BLaER1 treated with 17β-estradiol and CSF1 and Interleukin-3, amounts not matched to agents 10 nM and 100 nM (cell line): Measurements from ENCODE around the gene KIAA1755.

Experiments used
- H3K27ac ChIP-seq, 11 experiments: shearing (Covaris generic); formaldehyde crosslinking; 2 replicates each; pipeline ENCODE4 v1.8.1; 2022
- H3K27me3 ChIP-seq, 11 experiments: shearing (Covaris generic); formaldehyde crosslinking; 2 replicates each; pipeline ENCODE4 v1.8.1; 2022
- H3K36me3 ChIP-seq, 11 experiments: shearing (Covaris generic); formaldehyde crosslinking; 2 replicates each; pipeline ENCODE4 v1.8.1; 2022
- H3K4me1 ChIP-seq, 10 experiments: shearing (Covaris generic); formaldehyde crosslinking; 2 replicates each; pipeline ENCODE4 v1.8.1; 2022
- H3K4me2 ChIP-seq, 11 experiments: shearing (Covaris generic); formaldehyde crosslinking; 2 replicates each; pipeline ENCODE4 v1.8.1; 2022
- H3K4me3 ChIP-seq, 10 experiments: shearing (Covaris generic); formaldehyde crosslinking; 2 replicates each; pipeline ENCODE4 v1.8.1; 2022
- H3K9ac ChIP-seq, 11 experiments: shearing (Covaris generic); formaldehyde crosslinking; 2 replicates each; pipeline ENCODE4 v1.8.1; 2022
- H3K9me3 ChIP-seq, 11 experiments: shearing (Covaris generic); formaldehyde crosslinking; replicated peaks in 1 of 11; 2 replicates each; pipeline ENCODE4 v1.8.1; 2022
- H4K20me1 ChIP-seq, 11 experiments: shearing (Covaris generic); formaldehyde crosslinking; 2 replicates each; pipeline ENCODE4 v1.8.1; 2022
- Cebpa-rat ChIP-seq, 11 experiments: shearing (Covaris generic); IDR thresholded peaks; 2 replicates each; pipeline ENCODE4 v1.8.1; 2022

The KIAA1755 gene

GRCh38 chr20:38230253-38230551, 30.3 kb downstream of the KIAA1755 start:
- Histone ChIP-seq H4K20me1 (no peaks in the 10 kb centered on the region), H3K9me3 (0 out of 22 replicates have a peak, but pooled peaks cover 0 to 8% (median 0%) of the 10 kb centered on the region in 11 experiments), H3K9ac (no peak overlapping the region), H3K4me3 (no peak overlapping the region), H3K36me3 (no peaks in the 10 kb centered on the region), H3K27ac (no peak overlapping the region), H3K4me1 (peaks cover 0 to 20% (median 12%) of the 10 kb centered on the region in 10 experiments; a peak in 18 of 20 replicates), H3K27me3 (no peaks in the 10 kb centered on the region), H3K4me2 (no peak overlapping the region)
- no peak for TF ChIP-seq Cebpa-rat (IDR thresholded peaks at IDR 0.05)

GRCh38 chr20:38229376-38230252, 30.9 kb downstream of the KIAA1755 start:
- Histone ChIP-seq H3K9ac (no peak overlapping the region), H3K4me2 (no peak overlapping the region), H3K9me3 (0 out of 22 replicates have a peak, but pooled peaks cover 0 to 8% (median 0%) of the 10 kb centered on the region in 11 experiments), H4K20me1 (no peaks in the 10 kb centered on the region), H3K4me1 (peaks cover 4 to 26% (median 16%) of the 10 kb centered on the region in 10 experiments), H3K27me3 (no peaks in the 10 kb centered on the region), H3K27ac (no peak overlapping the region), H3K36me3 (no peaks in the 10 kb centered on the region), H3K4me3 (no peak overlapping the region)
- no peak for TF ChIP-seq Cebpa-rat (IDR thresholded peaks at IDR 0.05)

GRCh38 chr20:38228436-38228835, 32.1 kb downstream of the KIAA1755 start:
- TF ChIP-seq Cebpa-rat (IDR thresholded peaks at IDR 0.05): no peak
- no peak overlapping the region for H3K4me2 ChIP-seq
- H3K27me3 ChIP-seq: no peaks in the 10 kb centered on the region
- H3K36me3 ChIP-seq: no peaks in the 10 kb centered on the region
- H3K4me1 ChIP-seq: peaks cover 12 to 37% (median 27%) of the 10 kb centered on the region in 10 experiments
- H3K9me3 ChIP-seq: 0 out of 22 replicates have a peak, but pooled peaks cover 0 to 8% (median 0%) of the 10 kb centered on the region in 11 experiments
- H3K4me3 ChIP-seq: no peak overlapping the region
- H3K9ac ChIP-seq: no peak overlapping the region
- no peak overlapping the region for H3K27ac ChIP-seq
- no peaks in the 10 kb centered on the region for H4K20me1 ChIP-seq

GRCh38 chr20:38227420-38228360, 32.8 kb downstream of the KIAA1755 start:
- no peak for TF ChIP-seq Cebpa-rat (IDR thresholded peaks at IDR 0.05)
- Histone ChIP-seq H3K36me3 (no peaks in the 10 kb centered on the region), H3K27ac (no peak overlapping the region), H4K20me1 (no peaks in the 10 kb centered on the region), H3K4me3 (no peak overlapping the region), H3K9me3 (0 out of 22 replicates have a peak, but pooled peaks cover 0 to 8% (median 0%) of the 10 kb centered on the region in 11 experiments), H3K9ac (no peak overlapping the region), H3K4me2 (no peak overlapping the region), H3K27me3 (no peaks in the 10 kb centered on the region), H3K4me1 (peaks cover 12 to 43% (median 28%) of the 10 kb centered on the region in 10 experiments)

GRCh38 chr20:38226553-38226952, 34.0 kb downstream of the KIAA1755 start:
- 0 out of 22 replicates have a peak, but pooled peaks cover 0 to 8% (median 0%) of the 10 kb centered on the region in 11 experiments for H3K9me3 ChIP-seq
- no peak overlapping the region for H3K4me3 ChIP-seq
- no peak overlapping the region for H3K27ac ChIP-seq
- H3K4me1 ChIP-seq: peaks cover 12 to 38% (median 26%) of the 10 kb centered on the region in 10 experiments
- H4K20me1 ChIP-seq: no peaks in the 10 kb centered on the region
- H3K27me3 ChIP-seq: no peaks in the 10 kb centered on the region
- no peaks in the 10 kb centered on the region for H3K36me3 ChIP-seq
- TF ChIP-seq Cebpa-rat (IDR thresholded peaks at IDR 0.05): no peak
- no peak overlapping the region for H3K4me2 ChIP-seq
- H3K9ac ChIP-seq: no peak overlapping the region

- no peak overlapping the region for H3K27ac ChIP-seq
- no peak overlapping the region for H3K4me3 ChIP-seq
- H3K4me2 ChIP-seq: peak overlapping the region in 3 of 11 experiments; percentile 70 to 82 (median 78); a peak in 4 of 22 replicates
- 0 out of 22 replicates have a peak, but pooled peaks cover 0 to 8% (median 0%) of the 10 kb centered on the region in 11 experiments for H3K9me3 ChIP-seq
- H3K4me1 ChIP-seq: peaks cover 6 to 34% (median 26%) of the 10 kb centered on the region in 10 experiments
- no peaks in the 10 kb centered on the region for H4K20me1 ChIP-seq
- no peaks in the 10 kb centered on the region for H3K27me3 ChIP-seq
- H3K9ac ChIP-seq: no peak overlapping the region
- no peak for TF ChIP-seq Cebpa-rat (IDR thresholded peaks at IDR 0.05)
- H3K36me3 ChIP-seq: no peaks in the 10 kb centered on the region
Observed at GRCh38 chr20:38225900-38226263, 34.7 kb downstream of the KIAA1755 start.

- Histone ChIP-seq H3K4me2 (peak overlapping the region in 9 of 11 experiments; percentile 60 to 82 (median 70); a peak in 18 of 22 replicates), H3K4me1 (peaks cover 6 to 38% (median 27%) of the 10 kb centered on the region in 10 experiments; a peak in 19 of 20 replicates), H3K27ac (peak overlapping the region in 3 of 11 experiments; percentile 16 to 53 (median 39); a peak in 3 of 22 replicates), H3K36me3 (no peaks in the 10 kb centered on the region), H4K20me1 (no peaks in the 10 kb centered on the region), H3K9me3 (0 out of 22 replicates have a peak, but pooled peaks cover 0 to 8% (median 0%) of the 10 kb centered on the region in 11 experiments), H3K4me3 (no peak overlapping the region), H3K9ac (no peak overlapping the region), H3K27me3 (no peaks in the 10 kb centered on the region)
- no peak for TF ChIP-seq Cebpa-rat (IDR thresholded peaks at IDR 0.05)
Observed at GRCh38 chr20:38225240-38225899, 35.2 kb downstream of the KIAA1755 start.

- Histone ChIP-seq H4K20me1 (no peaks in the 10 kb centered on the region), H3K4me2 (peak overlapping the region; percentile 10 to 82 (median 68); a peak in 21 of 22 replicates), H3K4me1 (peaks cover 6 to 38% (median 27%) of the 10 kb centered on the region in 10 experiments; a peak in 19 of 20 replicates), H3K36me3 (no peaks in the 10 kb centered on the region), H3K9me3 (0 out of 22 replicates have a peak, but pooled peaks cover 0 to 8% (median 0%) of the 10 kb centered on the region in 11 experiments), H3K27ac (peak overlapping the region in 6 of 11 experiments; percentile 0 to 53 (median 14); a peak in 10 of 22 replicates), H3K9ac (peak overlapping the region in 2 of 11 experiments; percentile 23 to 49; a peak in 1 of 22 replicates), H3K27me3 (no peaks in the 10 kb centered on the region), H3K4me3 (no peak overlapping the region)
- peak in 7 of 11 experiments; percentile 26 to 73 (median 58); a peak in 10 of 22 replicates for TF ChIP-seq Cebpa-rat (IDR thresholded peaks at IDR 0.05)
Observed at GRCh38 chr20:38224531-38224930, 36.0 kb downstream of the KIAA1755 start.
